Natural killer cell (primary cell): ENCODE results near the gene CCDC136. TPM values are rescaled to one million over a fixed set of nuclear protein-coding genes. Genes with fewer than 3 reads are reported as not detected.

Source experiments
- ATAC-seq, 3 donors: fragments of 150-1000 bp in 2 of 3; fragments of 200-7000 bp in 1 of 3; cut with Tn5 transposase; 1 replicate in 1 of 3; 2 replicates in 2 of 3; pipeline ENCODE4 v1.10.0; 2021; ENCODE audit warnings: mild to moderate bottlenecking in 2 of 3, moderate library complexity in 2 of 3
- DNase-seq, 2 donors: peaks; one replicate each; pipeline versions ENCODE4 v3.0.0 to v3.0.0-alpha.2; 2013 to 2021; ENCODE audit warnings: mixed read lengths in 1 of 2
- H3K27ac ChIP-seq: one replicate; pipeline ENCODE4 v1.5.1; 2013; ENCODE audit warnings: mild to moderate bottlenecking, low read length
- H3K27me3 ChIP-seq: one replicate; pipeline ENCODE4 v1.6.1; 2013; ENCODE audit warnings: low read length; ENCODE audit not compliant: control insufficient read depth, insufficient read depth
- H3K36me3 ChIP-seq: one replicate; pipeline ENCODE4 v1.6.1; 2013; ENCODE audit warnings: low read length; ENCODE audit not compliant: control insufficient read depth, insufficient read depth
- H3K4me1 ChIP-seq: one replicate; pipeline ENCODE4 v1.6.1; 2013; ENCODE audit warnings: low read length; ENCODE audit not compliant: control insufficient read depth, insufficient read depth
- H3K4me3 ChIP-seq: one replicate; pipeline ENCODE4 v1.5.1; 2013; ENCODE audit warnings: low read length
- H3K9me3 ChIP-seq: one replicate; pipeline ENCODE4 v1.6.1; 2013; ENCODE audit warnings: low read length; ENCODE audit not compliant: control insufficient read depth, insufficient read depth
- H3K27ac Mint-ChIP-seq, 2 donors: one replicate each; pipeline ENCODE4 v1.8.0; 2022; ENCODE audit warnings: mild to moderate bottlenecking in 2 of 2, mixed read lengths in 2 of 2, moderate library complexity in 1 of 2
- H3K27me3 Mint-ChIP-seq, 2 donors: one replicate each; pipeline ENCODE4 v1.8.0; 2022; ENCODE audit warnings: low read depth in 2 of 2, mixed read lengths in 2 of 2
- H3K36me3 Mint-ChIP-seq: one replicate; pipeline ENCODE4 v1.8.0; 2022; ENCODE audit warnings: mixed read lengths
- H3K4me1 Mint-ChIP-seq, 2 donors: one replicate each; pipeline ENCODE4 v1.8.0; 2022; ENCODE audit warnings: mixed read lengths in 2 of 2
- H3K4me3 Mint-ChIP-seq: one replicate; pipeline ENCODE4 v1.8.0; 2022; ENCODE audit warnings: mild to moderate bottlenecking, moderate library complexity, mixed read lengths
- H3K9me3 Mint-ChIP-seq, 2 donors: one replicate each; pipeline ENCODE4 v1.8.0; 2022; ENCODE audit warnings: mixed read lengths in 2 of 2
- CTCF ChIP-seq: fragments of 200-600 bp; IDR thresholded peaks from one replicate; pipeline ENCODE4 v1.8.0; 2022; ENCODE audit warnings: antibody characterized with exemption
- WGBS: methylation state at CpG from one replicate; pipeline ENCODE4 v1.1.7; 2013; ENCODE audit warnings: missing lambda C conversion rate; ENCODE audit not compliant: insufficient coverage; 5-methylcytosine and 5-hydroxymethylcytosine counted together
- intact Hi-C: fragments of 100-400 bp; cut with micrococcal nuclease; formaldehyde crosslinking; loops from one replicate; pipeline ENCODE4 v1.14.2; 2022
- total RNA-seq, 4 donors: library from RNA; stranded (reverse); fragments of 120-200 nt in 1 of 4; gene quantifications; one replicate each; pipeline versions ENCODE4 v1.2.3 to v1.2.4, GENCODE V29; 2013 to 2022

CCDC136 gene
- total RNA-seq, 3 donors from 2014 or later (not counting 1 experiment from before 2014, with no cell fraction given) = 10.9 to 17.5 (median 13.2) TPM

GRCh38 chr7:128811631-128812430, 20.1 kb downstream of the CCDC136 start:
- H3K4me1 ChIP-seq = no peaks in the 10 kb centered on the region
- H3K9me3 ChIP-seq = no peaks in the 10 kb centered on the region
- H3K27me3 ChIP-seq = no peaks in the 10 kb centered on the region
- no peak overlapping the region for H3K27ac ChIP-seq
- ATAC-seq (no peak), DNase-seq (no peak)
- Mint-ChIP-seq H3K4me3 (no peak overlapping the region), H3K9me3 (no peaks in the 10 kb centered on the region), H3K36me3 (no peaks in the 10 kb centered on the region), H3K27me3 (no peaks in the 10 kb centered on the region), H3K27ac (no peak overlapping the region), H3K4me1 (no peaks in the 10 kb centered on the region)
- intact Hi-C loops = no loop called here
- WGBS = 97% methylated on average over 11 of the region's 11 CpGs
- TF ChIP-seq CTCF = no peak
- H3K36me3 ChIP-seq = no peaks in the 10 kb centered on the region
- H3K4me3 ChIP-seq = no peak overlapping the region

GRCh38 chr7:128812514-128813168, 20.9 kb downstream of the CCDC136 start:
- H3K36me3 Mint-ChIP-seq = no peaks in the 10 kb centered on the region
- peaks cover 0 to under 1% of the 10 kb centered on the region in 2 donors for H3K27me3 Mint-ChIP-seq
- 64% methylated on average over 11 of the region's 11 CpGs for WGBS
- Histone ChIP-seq H3K27me3 (no peaks in the 10 kb centered on the region), H3K36me3 (no peaks in the 10 kb centered on the region), H3K27ac (no peak overlapping the region), H3K4me1 (no peaks in the 10 kb centered on the region), H3K4me3 (no peak overlapping the region), H3K9me3 (no peaks in the 10 kb centered on the region)
- no peak for TF ChIP-seq CTCF
- no peaks in the 10 kb centered on the region for H3K9me3 Mint-ChIP-seq
- H3K27ac Mint-ChIP-seq = no peak overlapping the region
- no peaks in the 10 kb centered on the region for H3K4me1 Mint-ChIP-seq
- ATAC-seq = no peak
- intact Hi-C loops = no loop called here
- no peak overlapping the region for H3K4me3 Mint-ChIP-seq
- DNase-seq = no peak

- H3K27me3 Mint-ChIP-seq = peaks cover 0 to 3% of the 10 kb centered on the region in 2 donors
- Histone ChIP-seq H3K4me1 (no peaks in the 10 kb centered on the region), H3K4me3 (no peak overlapping the region), H3K36me3 (no peaks in the 10 kb centered on the region), H3K27me3 (no peaks in the 10 kb centered on the region), H3K9me3 (no peaks in the 10 kb centered on the region), H3K27ac (no peak overlapping the region)
- TF ChIP-seq CTCF = no peak
- no peak for DNase-seq
- H3K4me3 Mint-ChIP-seq = no peak overlapping the region
- ATAC-seq = no peak
- no peaks in the 10 kb centered on the region for H3K4me1 Mint-ChIP-seq
- H3K36me3 Mint-ChIP-seq = no peaks in the 10 kb centered on the region
- no peaks in the 10 kb centered on the region for H3K9me3 Mint-ChIP-seq
- H3K27ac Mint-ChIP-seq = no peak overlapping the region
- 92% methylated on average over 6 of the region's 6 CpGs for WGBS
- intact Hi-C loops = no loop called here
Observed at GRCh38 chr7:128814499-128814898, 22.7 kb downstream of the CCDC136 start.
